ENCODE measurements around the gene ADCY2. TPM values are rescaled to one million over a fixed set of nuclear protein-coding genes. Genes with fewer than 3 reads are reported as not detected.

Gene ADCY2
- total and polyA plus RNA-seq, 3 experiments from 2014 or later: not detected

- CTCF ChIA-PET: no interaction called here
Measured at GRCh38 chr5:7684826-7685225, 288.9 kb downstream of the ADCY2 start.

GRCh38 chr5:7686794-7687193 is 290.9 kb downstream of the ADCY2 start:
- POLR2A ChIA-PET: no interaction called here
- H3K27ac ChIP-seq (ENCODE audit: low read depth, low read length): no peak overlapping the region
- no peaks in the 10 kb centered on the region for H3K36me3 Mint-ChIP-seq
- H3K27ac Mint-ChIP-seq: no peak overlapping the region
- H3K9me3 Mint-ChIP-seq: no peaks in the 10 kb centered on the region
- CTCF ChIA-PET: no interaction called here
- no peaks in the 10 kb centered on the region for H3K4me1 Mint-ChIP-seq
- no peaks in the 10 kb centered on the region for H3K4me1 ChIP-seq (ENCODE audit: insufficient read depth, low read length)
- no peaks in the 10 kb centered on the region for H3K27me3 ChIP-seq (ENCODE audit: insufficient read depth, low read length, poor library complexity, severe bottlenecking)
- no peaks in the 10 kb centered on the region for H3K36me3 ChIP-seq (ENCODE audit: insufficient read depth, low read length)
- no peaks in the 10 kb centered on the region for H3K9me3 ChIP-seq (ENCODE audit: low read length)
- H3K4me3 Mint-ChIP-seq: no peak overlapping the region
- no peak overlapping the region for H3K4me3 ChIP-seq (ENCODE audit: low read length)
- H3K27me3 Mint-ChIP-seq: no peaks in the 10 kb centered on the region
- no peak for DNase-seq

More at GRCh38 chr5:7684826-7685225, 288.9 kb downstream of the ADCY2 start:
- Histone ChIP-seq H3K27ac (ENCODE audit: low read depth, low read length) (no peak overlapping the region), H3K27me3 (ENCODE audit: insufficient read depth, low read length, poor library complexity, severe bottlenecking) (no peaks in the 10 kb centered on the region), H3K4me3 (ENCODE audit: low read length) (no peak overlapping the region), H3K36me3 (ENCODE audit: insufficient read depth, low read length) (no peaks in the 10 kb centered on the region), H3K4me1 (ENCODE audit: insufficient read depth, low read length) (no peaks in the 10 kb centered on the region), H3K9me3 (ENCODE audit: low read length) (no peaks in the 10 kb centered on the region)
- Mint-ChIP-seq H3K4me1 (no peaks in the 10 kb centered on the region), H3K36me3 (no peaks in the 10 kb centered on the region), H3K4me3 (no peak overlapping the region), H3K9me3 (no peaks in the 10 kb centered on the region), H3K27ac (no peak overlapping the region), H3K27me3 (no peaks in the 10 kb centered on the region)
- DNase-seq: no peak
- POLR2A ChIA-PET: no interaction called here

GRCh38 chr5:7690557-7690956 is 294.6 kb downstream of the ADCY2 start:
- H3K4me1 ChIP-seq (ENCODE audit: insufficient read depth, low read length): no peaks in the 10 kb centered on the region
- H3K36me3 ChIP-seq (ENCODE audit: insufficient read depth, low read length): no peaks in the 10 kb centered on the region
- Mint-ChIP-seq H3K27me3 (no peaks in the 10 kb centered on the region), H3K4me3 (no peak overlapping the region), H3K36me3 (no peaks in the 10 kb centered on the region), H3K27ac (no peak overlapping the region), H3K4me1 (no peaks in the 10 kb centered on the region), H3K9me3 (peaks cover 0 to 7% (median 0%) of the 10 kb centered on the region in 5 donors)
- H3K9me3 ChIP-seq (ENCODE audit: low read length): no peaks in the 10 kb centered on the region
- no peaks in the 10 kb centered on the region for H3K27me3 ChIP-seq (ENCODE audit: insufficient read depth, low read length, poor library complexity, severe bottlenecking)
- no peak overlapping the region for H3K4me3 ChIP-seq (ENCODE audit: low read length)
- no peak overlapping the region for H3K27ac ChIP-seq (ENCODE audit: low read depth, low read length)
- CTCF ChIA-PET: no interaction called here
- no peak for DNase-seq
- POLR2A ChIA-PET: no interaction called here

- ChIA-PET CTCF (no interaction called here), POLR2A (no interaction called here)
- Mint-ChIP-seq H3K4me3 (no peak overlapping the region), H3K9me3 (peaks cover 2 to 10% (median 4%) of the 10 kb centered on the region in 5 donors), H3K4me1 (no peaks in the 10 kb centered on the region), H3K27me3 (peaks cover 0 to 5% of the 10 kb centered on the region in 2 donors), H3K36me3 (no peaks in the 10 kb centered on the region), H3K27ac (no peak overlapping the region)
- Histone ChIP-seq H3K27ac (ENCODE audit: low read depth, low read length) (no peak overlapping the region), H3K4me3 (ENCODE audit: low read length) (no peak overlapping the region), H3K36me3 (ENCODE audit: insufficient read depth, low read length) (no peaks in the 10 kb centered on the region), H3K27me3 (ENCODE audit: insufficient read depth, low read length, poor library complexity, severe bottlenecking) (no peaks in the 10 kb centered on the region), H3K4me1 (ENCODE audit: insufficient read depth, low read length) (no peaks in the 10 kb centered on the region), H3K9me3 (ENCODE audit: low read length) (no peaks in the 10 kb centered on the region)
- no peak for DNase-seq
Measured at GRCh38 chr5:7705261-7705660, 309.3 kb downstream of the ADCY2 start.

- POLR2A ChIA-PET: no interaction called here
- H3K4me3 Mint-ChIP-seq: no peak overlapping the region
- H3K4me1 Mint-ChIP-seq: no peaks in the 10 kb centered on the region
- CTCF ChIA-PET: no interaction called here
- no peaks in the 10 kb centered on the region for H3K36me3 ChIP-seq (ENCODE audit: insufficient read depth, low read length)
- H3K36me3 Mint-ChIP-seq: no peaks in the 10 kb centered on the region
- DNase-seq: no peak
- H3K9me3 ChIP-seq (ENCODE audit: low read length): no peaks in the 10 kb centered on the region
- peaks cover 0 to 5% of the 10 kb centered on the region in 2 donors for H3K27me3 Mint-ChIP-seq
- no peaks in the 10 kb centered on the region for H3K27me3 ChIP-seq (ENCODE audit: insufficient read depth, low read length, poor library complexity, severe bottlenecking)
- H3K4me1 ChIP-seq (ENCODE audit: insufficient read depth, low read length): no peaks in the 10 kb centered on the region
- H3K4me3 ChIP-seq (ENCODE audit: low read length): no peak overlapping the region
- H3K9me3 Mint-ChIP-seq: peaks cover under 1 to 9% (median 4%) of the 10 kb centered on the region in 5 donors
- no peak overlapping the region for H3K27ac Mint-ChIP-seq
- H3K27ac ChIP-seq (ENCODE audit: low read depth, low read length): no peak overlapping the region
Measured at GRCh38 chr5:7705736-7706135, 309.8 kb downstream of the ADCY2 start.

- Mint-ChIP-seq H3K9me3 (peaks cover 0 to 8% (median 4%) of the 10 kb centered on the region in 5 donors), H3K36me3 (no peaks in the 10 kb centered on the region), H3K4me3 (no peak overlapping the region), H3K4me1 (no peaks in the 10 kb centered on the region), H3K27ac (no peak overlapping the region), H3K27me3 (peaks cover 0 to 5% of the 10 kb centered on the region in 2 donors)
- no peak for DNase-seq
- Histone ChIP-seq H3K4me1 (ENCODE audit: insufficient read depth, low read length) (no peaks in the 10 kb centered on the region), H3K27me3 (ENCODE audit: insufficient read depth, low read length, poor library complexity, severe bottlenecking) (no peaks in the 10 kb centered on the region), H3K36me3 (ENCODE audit: insufficient read depth, low read length) (no peaks in the 10 kb centered on the region), H3K4me3 (ENCODE audit: low read length) (no peak overlapping the region), H3K9me3 (ENCODE audit: low read length) (no peaks in the 10 kb centered on the region), H3K27ac (ENCODE audit: low read depth, low read length) (no peak overlapping the region)
- POLR2A ChIA-PET: no interaction called here
- CTCF ChIA-PET: no interaction called here
Measured at GRCh38 chr5:7706256-7706655, 310.3 kb downstream of the ADCY2 start.

- Mint-ChIP-seq H3K4me1 (no peaks in the 10 kb centered on the region), H3K9me3 (peaks cover 0 to 4% (median 0%) of the 10 kb centered on the region in 5 donors), H3K4me3 (no peak overlapping the region), H3K36me3 (no peaks in the 10 kb centered on the region), H3K27me3 (peaks cover 0 to 1% of the 10 kb centered on the region in 2 donors), H3K27ac (no peak overlapping the region)
- Histone ChIP-seq H3K27me3 (ENCODE audit: insufficient read depth, low read length, poor library complexity, severe bottlenecking) (no peaks in the 10 kb centered on the region), H3K4me3 (ENCODE audit: low read length) (no peak overlapping the region), H3K9me3 (ENCODE audit: low read length) (no peaks in the 10 kb centered on the region), H3K4me1 (ENCODE audit: insufficient read depth, low read length) (no peaks in the 10 kb centered on the region), H3K36me3 (ENCODE audit: insufficient read depth, low read length) (no peaks in the 10 kb centered on the region), H3K27ac (ENCODE audit: low read depth, low read length) (no peak overlapping the region)
- ChIA-PET POLR2A (no interaction called here), CTCF (no interaction called here)
- DNase-seq: no peak
Measured at GRCh38 chr5:7714119-7714518, 318.2 kb downstream of the ADCY2 start.

GRCh38 chr5:7714697-7715096 is 318.8 kb downstream of the ADCY2 start:
- POLR2A ChIA-PET: no interaction called here
- Histone ChIP-seq H3K27ac (ENCODE audit: low read depth, low read length) (no peak overlapping the region), H3K27me3 (ENCODE audit: insufficient read depth, low read length, poor library complexity, severe bottlenecking) (no peaks in the 10 kb centered on the region), H3K36me3 (ENCODE audit: insufficient read depth, low read length) (no peaks in the 10 kb centered on the region), H3K4me1 (ENCODE audit: insufficient read depth, low read length) (no peaks in the 10 kb centered on the region), H3K4me3 (ENCODE audit: low read length) (no peak overlapping the region), H3K9me3 (ENCODE audit: low read length) (no peaks in the 10 kb centered on the region)
- no peak for DNase-seq
- H3K27ac Mint-ChIP-seq: no peak overlapping the region
- no peaks in the 10 kb centered on the region for H3K36me3 Mint-ChIP-seq
- no peak overlapping the region for H3K4me3 Mint-ChIP-seq
- H3K4me1 Mint-ChIP-seq: no peaks in the 10 kb centered on the region
- CTCF ChIA-PET: no interaction called here
- peaks cover 0 to 4% (median 0%) of the 10 kb centered on the region in 5 donors for H3K9me3 Mint-ChIP-seq
- H3K27me3 Mint-ChIP-seq: peaks cover 0 to 1% of the 10 kb centered on the region in 2 donors

- Mint-ChIP-seq H3K4me1 (no peaks in the 10 kb centered on the region), H3K9me3 (peaks cover 0 to 6% (median 0%) of the 10 kb centered on the region in 5 donors), H3K27ac (no peak overlapping the region), H3K4me3 (no peak overlapping the region), H3K27me3 (peaks cover 0 to 1% of the 10 kb centered on the region in 2 donors), H3K36me3 (no peaks in the 10 kb centered on the region)
- H3K4me1 ChIP-seq (ENCODE audit: insufficient read depth, low read length): no peaks in the 10 kb centered on the region
- ChIA-PET CTCF (no interaction called here), POLR2A (no interaction called here)
- H3K4me3 ChIP-seq (ENCODE audit: low read length): no peak overlapping the region
- no peaks in the 10 kb centered on the region for H3K36me3 ChIP-seq (ENCODE audit: insufficient read depth, low read length)
- no peak overlapping the region for H3K27ac ChIP-seq (ENCODE audit: low read depth, low read length)
- H3K9me3 ChIP-seq (ENCODE audit: low read length): no peaks in the 10 kb centered on the region
- no peak for DNase-seq
- H3K27me3 ChIP-seq (ENCODE audit: insufficient read depth, low read length, poor library complexity, severe bottlenecking): no peaks in the 10 kb centered on the region
Measured at GRCh38 chr5:7717691-7718090, 321.8 kb downstream of the ADCY2 start.
